DMS153 treated with DMSO at 0.1 percent for 48 hours (cell line): ENCODE measurements around the gene ARL4C.

Experiments used
- DNase-seq: peaks from one replicate; lab custom pipeline; 2025; ENCODE audit not compliant: unreplicated experiment; lab: John Stamatoyannopoulos, UW

Gene ARL4C

DNA sequence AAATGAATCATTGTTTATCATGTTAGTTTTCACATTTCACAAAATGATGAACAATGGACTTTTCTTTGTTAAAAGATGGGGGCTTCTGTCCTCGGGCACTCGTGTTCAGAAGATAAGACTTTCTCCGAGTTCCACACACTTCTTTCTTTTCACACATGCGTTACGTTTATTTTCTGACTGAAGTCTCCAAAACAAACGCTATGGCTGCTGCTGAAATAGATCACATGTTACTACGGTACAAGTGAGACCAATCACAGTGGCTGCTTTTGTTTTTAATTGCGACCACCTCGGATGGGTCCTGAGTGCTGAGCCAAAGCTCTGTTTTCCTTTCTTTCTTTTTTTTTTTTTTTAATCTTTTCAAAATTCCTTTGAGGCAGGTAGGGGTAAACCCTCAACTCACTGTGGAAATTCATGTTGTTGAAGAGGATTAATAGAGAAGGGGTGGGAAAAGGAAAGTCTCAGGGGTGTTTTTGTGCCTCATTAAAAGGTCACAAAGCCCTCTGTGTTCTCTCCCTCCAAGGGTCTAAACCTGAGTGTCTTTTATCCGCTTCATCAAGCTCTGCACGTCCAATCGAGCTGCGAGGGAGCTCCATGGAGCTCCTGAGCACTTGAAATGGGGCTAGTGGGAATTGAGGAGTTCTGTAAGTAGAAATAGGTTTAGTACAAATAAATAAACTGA, 48.2 kb downstream of the ARL4C start:
- DNase-seq = no peak

DNA sequence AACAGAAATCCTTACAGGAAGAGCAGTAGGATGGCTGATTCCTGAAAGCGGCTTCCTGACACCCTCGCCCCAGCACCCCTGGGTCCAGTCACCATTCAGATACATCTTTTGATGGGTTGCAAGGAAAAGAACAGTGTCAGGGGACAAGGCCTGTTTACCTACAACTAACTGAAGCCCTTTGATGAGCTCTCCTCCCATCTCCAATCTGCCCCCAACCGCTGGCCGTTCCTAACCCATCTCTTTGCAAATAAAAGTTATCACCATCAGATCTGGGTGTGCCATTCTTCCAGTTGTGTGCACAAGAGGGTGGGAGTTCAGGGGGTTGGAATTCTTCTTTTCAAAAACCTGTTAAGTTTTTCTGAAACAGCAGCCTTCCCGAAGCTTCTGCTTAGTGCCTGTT, 48.9 kb downstream of the ARL4C start:
- no peak for DNase-seq

DNA sequence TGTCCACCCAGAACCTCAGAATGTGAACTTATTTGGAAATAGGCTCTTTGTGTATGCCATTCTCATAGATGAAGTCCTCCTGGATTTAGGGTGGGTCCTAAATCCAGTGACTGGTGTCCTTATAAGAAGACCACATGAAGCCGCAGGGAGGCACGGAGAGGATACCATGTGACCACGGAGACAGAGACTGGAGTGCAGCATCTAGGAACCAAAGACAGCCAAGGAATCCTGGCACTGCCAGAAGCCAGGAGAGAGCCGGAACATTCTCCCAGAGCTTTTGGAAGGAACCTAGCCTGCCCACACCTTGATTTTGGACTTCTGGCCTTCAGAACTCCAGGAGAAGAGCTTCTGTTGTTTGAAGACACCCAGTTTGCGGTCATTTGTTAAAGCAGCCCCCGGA, 49.7 kb downstream of the ARL4C start:
- DNase-seq = no peak

DNA sequence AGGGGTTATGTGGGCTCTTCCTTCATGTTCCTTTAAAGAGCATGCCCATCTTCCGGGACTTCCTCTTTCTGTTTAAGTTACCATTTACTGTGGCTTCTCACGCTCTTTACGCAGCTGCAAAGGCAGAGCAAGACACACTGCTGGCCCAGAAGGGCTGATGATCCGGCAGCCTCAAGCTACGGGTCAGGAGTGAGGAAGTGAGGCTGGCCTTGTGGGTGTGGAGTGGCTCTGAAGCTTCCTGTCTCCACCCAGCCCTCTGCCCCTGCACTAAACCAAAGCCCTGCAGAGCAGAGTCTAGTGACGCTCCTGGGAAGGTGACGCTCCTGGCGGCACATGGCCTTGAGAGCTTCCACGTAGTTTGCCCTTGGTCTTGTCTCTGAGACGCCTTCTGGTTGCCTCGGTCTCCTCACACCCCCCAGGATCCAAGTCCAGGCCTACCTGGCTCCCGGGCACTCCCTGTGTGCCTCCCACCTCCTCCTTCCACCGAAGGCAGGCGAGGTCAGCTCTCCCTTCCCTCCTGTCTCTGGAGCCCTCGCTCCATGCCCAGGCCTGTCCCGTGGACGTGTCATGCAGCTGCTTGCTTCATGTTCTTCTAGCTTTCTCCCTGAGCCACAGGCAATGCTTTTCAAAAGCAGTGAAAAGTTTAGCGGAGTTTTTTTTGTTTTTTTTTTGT, 50.3 kb downstream of the ARL4C start:
- no peak for DNase-seq

DNA sequence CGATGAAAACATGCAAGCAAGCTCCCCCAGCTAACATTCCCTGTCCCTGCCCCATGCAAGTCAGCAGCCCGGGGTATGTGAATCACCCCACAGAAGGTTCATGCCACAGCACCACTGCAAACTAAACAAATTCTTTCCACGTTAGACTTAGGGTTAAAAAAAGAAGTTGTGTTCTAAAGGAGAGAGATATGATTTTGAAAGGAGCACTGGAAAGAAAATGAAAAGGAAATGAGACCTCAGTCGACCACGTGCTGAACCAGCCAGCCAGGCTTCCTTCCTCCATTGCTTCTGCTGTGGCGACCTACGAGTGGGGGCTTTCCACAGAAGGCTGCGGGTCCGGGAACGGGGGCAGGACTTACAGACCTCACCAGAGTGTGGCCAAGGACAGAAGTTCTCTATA, 52.0 kb downstream of the ARL4C start:
- DNase-seq = no peak

DNA sequence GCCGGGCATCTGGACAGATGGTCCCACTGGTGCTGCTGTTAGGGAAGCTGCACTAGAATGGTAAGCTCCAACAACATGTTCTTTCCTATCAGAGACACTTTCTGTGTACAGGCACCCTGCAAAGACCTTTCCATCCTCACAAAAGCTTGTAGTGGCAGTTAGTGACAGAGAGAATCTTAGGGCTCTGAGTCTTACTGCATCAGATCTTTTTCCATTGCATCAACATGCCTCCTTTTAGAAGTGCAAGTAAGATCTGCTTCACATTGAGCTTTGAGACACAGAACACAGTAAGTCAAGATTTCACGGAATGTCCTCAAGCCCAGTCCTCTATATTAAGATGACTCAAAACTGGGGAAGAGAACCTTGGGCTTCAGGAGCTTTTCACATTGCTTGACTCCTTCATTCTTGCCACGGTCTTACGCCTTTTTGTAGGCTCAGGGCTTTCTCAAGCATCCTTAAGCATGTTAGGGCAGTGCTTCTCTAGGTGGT, 52.6 kb downstream of the ARL4C start:
- no peak for DNase-seq
